Measurements from ENCODE around the gene MLN. TPM values are rescaled to one million over a fixed set of nuclear protein-coding genes. Genes with fewer than 3 reads are reported as not detected.

The MLN gene
- total RNA-seq, 2 donors from 2014 or later: not detected

GRCh38 chr6:33772082-33772830 lies 31.5 kb downstream of the MLN start:
- ATAC-seq (no peak), DNase-seq (ENCODE audit: low spot score in 2 of 2) (no peak)
- no peaks in the 10 kb centered on the region for H3K9me3 Mint-ChIP-seq

GRCh38 chr6:33771146-33772081 lies 32.4 kb downstream of the MLN start:
- peaks cover 0 to 4% of the 10 kb centered on the region in 2 donors for H3K36me3 Mint-ChIP-seq
- H3K9me3 Mint-ChIP-seq: no peaks in the 10 kb centered on the region
- no peak overlapping the region for H3K27ac Mint-ChIP-seq
- ATAC-seq (peak; percentile 72 to 82), DNase-seq (ENCODE audit: low spot score in 2 of 2) (peak; percentile 67 to 74)

More at GRCh38 chr6:33772082-33772830, 31.5 kb downstream of the MLN start:
- Mint-ChIP-seq H3K36me3 (peaks cover 0 to 11% of the 10 kb centered on the region in 2 donors), H3K27ac (no peak overlapping the region)

- Mint-ChIP-seq H3K9me3 (no peaks in the 10 kb centered on the region), H3K36me3 (no peaks in the 10 kb centered on the region), H3K27ac (no peak overlapping the region)
- DNase-seq (ENCODE audit: low spot score in 2 of 2): no peak
- no peak for ATAC-seq
These were observed 33.0 kb downstream of the MLN start for GRCh38 chr6:33770833-33771145.

- Mint-ChIP-seq H3K36me3 (no peaks in the 10 kb centered on the region), H3K27ac (no peak overlapping the region), H3K9me3 (no peaks in the 10 kb centered on the region)
- DNase-seq (ENCODE audit: low spot score in 2 of 2): no peak
- ATAC-seq: no peak
These were observed 33.5 kb downstream of the MLN start for GRCh38 chr6:33770124-33770832.

- H3K27ac Mint-ChIP-seq: no peak overlapping the region
- no peak for ATAC-seq
- no peaks in the 10 kb centered on the region for H3K9me3 Mint-ChIP-seq
- H3K36me3 Mint-ChIP-seq: no peaks in the 10 kb centered on the region
- no peak for DNase-seq (ENCODE audit: low spot score in 2 of 2)
These were observed 34.5 kb downstream of the MLN start for GRCh38 chr6:33769248-33769821.

- ATAC-seq: peak; percentile 67 to 81
- no peaks in the 10 kb centered on the region for H3K36me3 Mint-ChIP-seq
- H3K9me3 Mint-ChIP-seq: no peaks in the 10 kb centered on the region
- peak in 1 of 2 donors; percentile 83 for DNase-seq (ENCODE audit: low spot score in 2 of 2)
- H3K27ac Mint-ChIP-seq: no peak overlapping the region
These were observed 35.1 kb downstream of the MLN start for GRCh38 chr6:33768644-33769120.

GRCh38 chr6:33766921-33767907 lies 36.6 kb downstream of the MLN start:
- DNase-seq (ENCODE audit: low spot score in 2 of 2) (no peak), ATAC-seq (no peak)
- no peaks in the 10 kb centered on the region for H3K36me3 Mint-ChIP-seq
- no peak overlapping the region for H3K27ac Mint-ChIP-seq
- no peaks in the 10 kb centered on the region for H3K9me3 Mint-ChIP-seq

DNA sequence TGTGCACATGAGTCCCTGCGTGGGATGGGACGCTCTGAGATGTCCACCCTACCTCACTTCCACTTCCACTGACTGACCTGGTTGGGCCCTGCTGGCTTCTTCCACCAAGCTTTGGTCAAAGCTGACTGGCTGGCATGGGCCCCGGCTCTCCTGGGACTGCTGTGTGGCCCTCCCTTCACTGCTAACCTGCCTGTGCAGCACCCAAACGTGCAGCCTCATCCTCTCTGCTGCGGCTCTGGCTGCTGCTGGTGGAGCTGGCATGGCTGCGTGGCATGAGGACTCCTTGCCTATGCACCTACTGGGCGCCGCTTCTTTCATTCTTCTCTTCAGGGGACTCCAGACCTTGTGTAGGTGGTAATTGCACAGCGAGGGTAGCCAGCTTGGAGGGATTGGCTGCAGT lies 38.4 kb downstream of the MLN start:
- H3K27ac Mint-ChIP-seq: peak overlapping the region in 1 of 2 donors; percentile 88
- no peaks in the 10 kb centered on the region for H3K9me3 Mint-ChIP-seq
- no peak for ATAC-seq
- no peak for DNase-seq (ENCODE audit: low spot score in 2 of 2)
- no peaks in the 10 kb centered on the region for H3K36me3 Mint-ChIP-seq

DNA sequence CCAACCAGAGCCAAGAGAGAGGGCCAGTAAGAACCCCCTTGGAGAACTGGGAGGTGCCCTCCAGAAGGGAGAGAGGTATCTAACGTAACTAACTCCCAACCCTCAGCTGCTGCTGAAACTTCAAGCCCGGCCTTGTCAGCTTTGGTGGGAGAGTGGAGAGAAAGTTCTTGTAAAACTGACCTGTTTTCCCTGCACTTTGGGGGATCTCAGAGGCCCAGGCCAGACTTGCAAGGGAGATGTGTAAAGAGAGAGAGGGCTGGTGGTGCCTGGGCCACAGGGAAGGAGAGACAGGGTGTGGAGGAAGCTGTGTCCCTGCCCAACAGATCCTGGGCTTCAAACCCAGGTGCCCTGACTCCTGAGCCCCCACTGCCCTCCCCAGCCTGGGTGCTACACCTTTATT lies 39.8 kb downstream of the MLN start:
- H3K9me3 Mint-ChIP-seq: no peaks in the 10 kb centered on the region
- no peak for ATAC-seq
- H3K36me3 Mint-ChIP-seq: no peaks in the 10 kb centered on the region
- H3K27ac Mint-ChIP-seq: no peak overlapping the region
- DNase-seq (ENCODE audit: low spot score in 2 of 2): no peak

DNA sequence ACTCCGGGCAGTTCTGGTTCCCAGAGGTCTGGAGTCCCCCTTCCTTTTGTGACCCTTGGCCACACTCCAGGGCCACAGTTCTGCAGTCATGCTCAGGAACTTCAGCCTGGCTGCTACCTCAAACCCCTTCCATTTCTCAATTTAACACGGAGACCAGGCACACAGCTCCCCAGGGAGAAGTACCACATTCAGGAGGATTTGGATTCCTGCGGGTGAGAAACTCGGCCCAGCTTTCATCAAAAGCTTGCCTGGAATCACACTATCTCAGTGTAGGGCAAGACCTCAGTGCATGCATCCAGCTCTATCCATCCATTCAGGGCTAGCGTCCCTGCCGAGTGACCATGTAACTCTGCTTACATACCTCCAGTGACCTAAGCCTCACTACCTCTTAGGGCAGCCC lies 40.3 kb downstream of the MLN start:
- DNase-seq (ENCODE audit: low spot score in 2 of 2) (no peak), ATAC-seq (no peak)
- no peaks in the 10 kb centered on the region for H3K36me3 Mint-ChIP-seq
- no peak overlapping the region for H3K27ac Mint-ChIP-seq
- H3K9me3 Mint-ChIP-seq: no peaks in the 10 kb centered on the region

GRCh38 chr6:33762713-33763112 lies 41.1 kb downstream of the MLN start:
- Mint-ChIP-seq H3K9me3 (no peaks in the 10 kb centered on the region), H3K36me3 (no peaks in the 10 kb centered on the region), H3K27ac (no peak overlapping the region)
- DNase-seq (ENCODE audit: low spot score in 2 of 2) (no peak), ATAC-seq (no peak)

DNA sequence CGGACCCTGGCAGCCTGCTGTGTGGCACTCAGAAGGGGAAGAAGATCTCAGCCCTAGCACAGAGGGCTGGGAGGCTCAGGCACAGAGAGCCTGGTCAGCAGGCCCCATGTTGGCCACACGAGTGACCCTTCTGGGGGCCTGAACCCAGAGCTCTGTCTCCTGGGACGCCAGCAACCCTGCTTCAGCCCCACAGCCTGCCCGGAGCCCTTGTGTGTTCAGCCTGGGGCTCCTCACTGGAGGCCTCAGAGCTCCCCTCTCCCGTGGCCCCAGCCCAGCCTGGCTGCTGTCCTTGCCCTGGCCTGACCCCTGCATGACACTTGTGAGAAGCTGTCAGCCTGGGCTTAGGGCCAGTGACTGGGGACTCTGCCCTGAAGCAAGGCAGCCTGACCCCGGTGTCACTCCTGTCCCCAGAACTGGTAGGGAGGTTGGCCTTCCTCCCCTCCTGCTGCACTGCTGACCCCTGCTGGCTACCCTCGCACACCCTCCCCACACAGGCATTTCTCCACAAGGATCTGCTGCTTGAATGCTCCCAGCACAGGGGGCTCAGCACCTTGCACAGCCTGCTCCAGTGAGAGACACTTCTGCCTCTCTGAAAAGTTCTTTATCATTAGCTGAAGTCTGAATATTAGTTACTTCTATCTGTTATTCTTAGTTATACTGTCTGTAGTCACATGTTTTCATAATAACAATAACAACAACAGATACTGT lies 41.7 kb downstream of the MLN start:
- no peaks in the 10 kb centered on the region for H3K36me3 Mint-ChIP-seq
- H3K9me3 Mint-ChIP-seq: no peaks in the 10 kb centered on the region
- H3K27ac Mint-ChIP-seq: no peak overlapping the region
- ATAC-seq (peak; percentile 70 to 84), DNase-seq (ENCODE audit: low spot score in 2 of 2) (peak in 1 of 2 donors; percentile 54)

DNA sequence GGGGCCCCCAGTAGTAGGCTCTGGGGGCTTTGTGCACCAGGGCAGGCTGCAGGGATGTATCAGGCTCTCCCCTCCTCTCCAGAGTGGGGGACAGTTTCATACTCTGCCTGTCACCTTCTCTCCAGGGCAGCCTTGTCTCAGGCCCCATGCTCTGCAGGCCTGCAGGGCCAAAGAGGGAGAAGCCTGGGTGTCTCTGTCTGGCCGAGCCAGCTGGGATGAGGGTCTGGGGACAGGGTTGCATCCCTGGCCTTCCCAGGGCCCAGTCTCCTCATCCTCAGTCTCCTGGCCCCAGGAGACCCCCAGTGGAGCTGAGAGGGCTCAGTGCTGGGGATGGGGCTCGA lies 42.3 kb downstream of the MLN start:
- no peaks in the 10 kb centered on the region for H3K9me3 Mint-ChIP-seq
- H3K36me3 Mint-ChIP-seq: no peaks in the 10 kb centered on the region
- ATAC-seq (no peak), DNase-seq (ENCODE audit: low spot score in 2 of 2) (no peak)
- no peak overlapping the region for H3K27ac Mint-ChIP-seq

- H3K27ac Mint-ChIP-seq: peak overlapping the region in 1 of 2 donors; percentile 12
- DNase-seq (ENCODE audit: low spot score in 2 of 2) (no peak), ATAC-seq (no peak)
- H3K9me3 Mint-ChIP-seq: no peaks in the 10 kb centered on the region
- H3K36me3 Mint-ChIP-seq: no peaks in the 10 kb centered on the region
These were observed 43.7 kb downstream of the MLN start for GRCh38 chr6:33759887-33760629.

GRCh38 chr6:33758815-33759216 lies 45.0 kb downstream of the MLN start:
- DNase-seq (ENCODE audit: low spot score in 2 of 2) (no peak), ATAC-seq (no peak)
- no peak overlapping the region for H3K27ac Mint-ChIP-seq
- H3K9me3 Mint-ChIP-seq: no peaks in the 10 kb centered on the region
- no peaks in the 10 kb centered on the region for H3K36me3 Mint-ChIP-seq
